ENCODE results near the gene VAT1L.

Gene VAT1L, protein sequence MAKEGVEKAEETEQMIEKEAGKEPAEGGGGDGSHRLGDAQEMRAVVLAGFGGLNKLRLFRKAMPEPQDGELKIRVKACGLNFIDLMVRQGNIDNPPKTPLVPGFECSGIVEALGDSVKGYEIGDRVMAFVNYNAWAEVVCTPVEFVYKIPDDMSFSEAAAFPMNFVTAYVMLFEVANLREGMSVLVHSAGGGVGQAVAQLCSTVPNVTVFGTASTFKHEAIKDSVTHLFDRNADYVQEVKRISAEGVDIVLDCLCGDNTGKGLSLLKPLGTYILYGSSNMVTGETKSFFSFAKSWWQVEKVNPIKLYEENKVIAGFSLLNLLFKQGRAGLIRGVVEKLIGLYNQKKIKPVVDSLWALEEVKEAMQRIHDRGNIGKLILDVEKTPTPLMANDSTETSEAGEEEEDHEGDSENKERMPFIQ

DNA sequence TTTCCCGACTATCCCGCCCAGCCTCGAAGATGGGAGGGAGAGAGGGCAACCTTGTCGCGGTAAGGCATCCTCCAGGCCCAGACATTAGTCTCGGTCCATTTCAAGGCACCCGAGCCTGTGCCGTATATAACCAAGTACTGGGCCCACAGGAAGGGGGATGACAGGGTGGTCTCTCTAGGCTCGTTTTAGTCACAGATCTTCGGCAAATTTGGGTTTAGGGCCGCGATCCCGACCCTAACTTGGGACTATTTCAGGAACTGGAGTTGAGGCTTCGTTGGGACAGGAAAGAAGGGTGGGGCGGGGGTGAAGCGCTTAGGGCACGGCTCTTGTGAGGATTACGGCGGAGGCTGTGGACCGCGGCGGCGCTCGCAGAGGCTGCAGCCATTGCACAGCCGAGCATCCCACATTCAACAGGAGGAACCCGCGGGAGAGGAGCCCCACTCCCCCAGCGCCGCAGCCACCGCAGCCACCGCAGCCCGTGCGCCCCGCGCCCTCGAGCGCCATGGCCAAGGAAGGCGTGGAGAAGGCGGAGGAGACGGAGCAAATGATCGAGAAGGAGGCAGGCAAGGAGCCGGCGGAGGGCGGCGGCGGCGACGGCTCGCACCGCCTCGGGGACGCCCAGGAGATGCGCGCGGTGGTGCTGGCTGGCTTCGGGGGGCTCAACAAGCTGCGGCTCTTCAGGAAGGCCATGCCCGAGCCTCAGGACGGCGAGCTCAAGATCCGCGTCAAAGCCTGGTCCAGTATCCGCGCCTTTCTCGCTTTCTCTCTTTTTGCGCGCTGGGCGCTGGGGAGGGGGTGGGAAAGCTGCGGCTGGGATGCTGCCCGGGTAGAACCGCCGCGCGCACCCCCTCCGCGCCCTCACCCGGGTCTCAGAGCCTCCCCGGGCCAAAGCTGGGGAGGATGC is at the start of gene VAT1L:
Gene VAT1L, plus strand, starts transcription at position 384 of the 904 bp plus-strand sequence. Its CDS starts 119 bp downstream, at position 503.
- peak; percentile 43 for DNase-seq (ENCODE audit: low spot score)

DNA sequence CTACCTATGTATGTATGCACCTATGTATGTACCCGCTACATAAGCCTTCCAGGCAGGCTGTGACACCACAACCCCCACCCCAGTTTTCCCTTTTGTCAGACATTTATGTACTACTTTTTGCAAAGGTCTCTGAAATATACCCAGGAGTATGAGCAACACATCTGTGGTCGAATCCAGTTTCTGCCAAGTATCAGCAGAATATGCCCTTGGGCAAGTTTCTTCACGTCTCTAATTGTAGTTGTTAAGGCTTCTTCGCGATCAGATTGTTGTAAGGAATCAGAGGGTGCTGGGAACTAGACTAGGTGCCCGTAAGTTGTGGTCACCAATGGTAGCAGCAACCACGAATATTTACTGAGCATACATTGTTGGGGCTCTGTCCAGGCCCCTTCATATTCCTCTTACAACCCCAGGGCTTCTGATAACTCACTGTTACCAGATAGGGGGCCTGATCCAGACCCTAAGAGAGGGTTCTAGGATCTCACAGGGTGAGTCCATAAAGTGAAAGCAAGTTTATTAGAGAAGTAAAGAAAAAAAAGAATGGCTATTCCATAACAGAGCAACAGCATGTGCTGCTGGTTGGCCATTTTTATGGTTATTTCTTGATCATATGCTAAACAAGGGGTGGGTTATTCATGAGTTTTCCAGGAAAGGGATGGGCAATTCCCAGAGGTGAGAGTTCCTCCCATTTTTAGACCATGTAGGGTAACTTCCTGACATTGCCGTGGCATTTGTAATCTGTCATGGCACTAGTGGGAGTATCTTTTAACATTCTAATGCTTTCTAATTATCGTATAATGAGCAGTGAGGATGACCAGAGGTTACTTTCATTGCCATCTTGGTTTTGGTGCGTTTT is 49.4 kb upstream of the VAT1L start:
- no peak for DNase-seq (ENCODE audit: low spot score)

DNA sequence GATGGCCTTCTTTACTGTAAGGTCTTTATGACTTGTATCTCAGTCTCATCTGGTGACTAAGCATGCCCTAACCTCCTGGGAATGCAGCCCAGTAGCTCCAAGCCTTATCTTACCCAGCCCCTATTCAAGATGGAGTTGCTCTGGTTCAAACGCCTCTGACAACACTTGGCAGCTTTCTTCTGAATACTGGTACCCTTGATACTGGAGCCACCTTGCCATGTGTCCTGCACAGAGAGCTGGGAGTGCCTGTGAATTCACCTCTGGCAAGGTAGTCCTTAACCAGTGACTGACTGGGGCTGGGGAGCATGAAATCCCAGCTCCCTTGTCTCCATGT is 48.8 kb upstream of the VAT1L start:
- no peak for DNase-seq (ENCODE audit: low spot score)

DNA sequence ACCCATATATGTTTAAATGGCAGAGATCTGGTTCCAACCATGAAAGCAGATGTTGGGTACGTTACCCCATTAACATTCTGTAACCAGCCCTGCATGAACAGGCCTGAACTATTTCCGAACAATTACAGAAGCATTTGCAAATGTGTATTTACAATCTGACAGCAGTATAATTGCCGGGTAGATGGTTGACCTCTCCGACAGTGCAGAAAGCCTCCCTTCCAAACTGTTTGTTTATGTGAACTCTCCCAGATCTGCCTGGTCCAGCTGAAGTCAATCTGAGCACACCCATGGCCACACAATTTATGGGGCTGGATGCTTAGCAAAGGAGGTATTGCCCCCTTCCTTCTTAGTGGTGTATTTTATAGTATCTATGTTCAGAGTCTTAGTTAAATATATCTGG is 44.2 kb upstream of the VAT1L start:
- DNase-seq (ENCODE audit: low spot score): no peak

DNA sequence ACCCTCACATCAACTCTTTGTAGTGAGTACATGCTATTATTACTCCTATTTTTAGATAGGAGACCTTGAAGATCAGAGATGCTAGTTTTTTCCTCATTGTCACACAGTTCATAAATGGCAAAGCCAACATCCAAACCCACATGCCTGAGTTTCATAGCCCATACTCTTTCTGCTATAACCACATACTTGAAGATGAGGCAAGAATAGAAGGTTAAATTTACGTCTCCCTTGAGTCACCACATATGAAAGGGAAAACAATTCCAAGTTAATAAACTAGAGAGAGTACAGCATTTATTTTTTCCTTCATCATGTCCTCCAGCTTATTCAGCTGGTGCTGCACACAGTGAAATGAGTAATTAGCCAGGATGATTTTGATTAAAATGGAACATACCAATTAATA is 42.4 kb upstream of the VAT1L start:
- DNase-seq (ENCODE audit: low spot score): no peak

DNA sequence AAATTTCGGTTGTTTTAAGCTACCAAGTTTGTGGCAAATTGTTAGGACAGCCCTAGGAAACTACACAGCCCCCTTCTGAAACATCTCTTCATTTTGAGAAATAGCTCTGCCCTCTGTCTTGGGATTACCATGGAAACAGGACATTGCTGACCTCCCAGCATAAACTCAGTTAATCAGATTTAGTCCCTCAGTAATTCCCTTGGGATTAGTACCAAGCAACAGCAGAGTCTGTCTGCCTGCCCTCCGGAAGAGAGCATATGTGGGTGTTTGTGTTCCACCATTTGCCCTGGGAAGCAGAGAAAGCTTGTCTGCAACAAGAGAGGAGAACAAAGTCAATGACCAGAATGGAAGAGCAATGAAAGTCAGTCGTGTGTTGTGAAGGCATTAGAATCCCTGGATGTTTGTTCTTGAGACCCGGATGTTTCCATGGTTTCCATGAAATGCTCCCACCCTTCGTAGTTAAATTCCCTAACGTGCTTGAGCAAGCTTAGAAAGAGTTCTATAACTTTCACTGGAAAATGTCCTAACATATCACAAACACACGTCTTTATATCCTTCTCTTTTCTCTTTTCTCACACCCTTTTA is 39.9 kb upstream of the VAT1L start:
- DNase-seq (ENCODE audit: low spot score): no peak

DNA sequence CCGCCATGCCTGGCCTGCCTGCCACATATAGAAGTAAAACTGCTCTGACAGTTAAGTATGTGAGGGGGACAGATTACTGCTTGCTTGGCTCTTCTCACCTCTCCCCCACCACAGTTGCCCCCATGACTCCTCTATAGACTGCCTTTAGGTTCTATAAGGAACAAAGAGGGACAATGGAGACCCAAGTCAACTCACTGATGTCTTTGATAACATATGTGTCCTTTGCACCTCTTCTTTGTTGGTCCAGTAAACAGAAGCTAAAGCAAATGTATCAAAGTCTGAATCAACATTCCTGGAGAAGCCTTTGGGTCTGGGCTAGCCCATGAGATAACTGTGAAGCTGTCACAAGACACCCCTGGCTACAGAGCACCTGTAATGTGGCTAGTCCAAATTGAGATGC is 38.9 kb upstream of the VAT1L start:
- DNase-seq (ENCODE audit: low spot score): no peak

DNA sequence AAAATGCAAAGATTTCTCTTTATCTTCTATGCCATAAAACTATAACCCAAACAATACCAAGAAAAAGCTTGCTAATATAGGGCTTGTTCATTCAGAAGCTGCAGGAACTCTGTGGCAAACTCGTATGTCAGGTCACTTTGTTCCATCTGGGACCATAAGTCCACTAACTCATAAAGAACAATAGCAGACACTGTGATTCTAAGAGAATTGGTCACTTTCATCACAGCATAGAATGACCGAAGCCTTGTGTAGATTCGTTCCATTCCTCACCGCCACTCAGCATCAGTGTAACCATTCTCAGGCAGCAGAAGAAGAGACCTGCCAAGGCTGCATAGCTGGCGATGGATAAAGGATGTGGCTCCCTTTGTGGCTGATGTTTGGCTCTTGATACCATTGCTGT is 30.3 kb upstream of the VAT1L start:
- no peak for DNase-seq (ENCODE audit: low spot score)

DNA sequence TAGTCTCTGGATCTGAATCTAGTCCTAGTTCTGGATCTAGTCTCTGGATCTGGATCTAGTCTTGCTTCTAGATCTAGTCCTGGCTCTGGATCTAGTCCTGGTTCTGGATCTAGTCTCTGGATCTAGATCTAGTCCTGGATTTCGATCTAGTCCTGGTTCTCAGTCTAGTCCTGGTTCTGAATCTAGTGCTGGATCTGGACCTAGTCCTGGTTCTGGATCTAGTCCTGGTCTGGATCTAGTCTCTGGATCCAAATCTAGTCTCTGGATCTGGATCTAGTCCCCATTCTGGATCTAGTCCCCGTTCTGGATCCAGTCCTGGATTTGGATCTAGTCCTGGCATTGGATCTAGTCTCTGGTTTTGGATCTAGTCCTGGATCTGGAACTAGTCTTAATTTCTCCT is 29.9 kb upstream of the VAT1L start:
- no peak for DNase-seq (ENCODE audit: low spot score)

DNA sequence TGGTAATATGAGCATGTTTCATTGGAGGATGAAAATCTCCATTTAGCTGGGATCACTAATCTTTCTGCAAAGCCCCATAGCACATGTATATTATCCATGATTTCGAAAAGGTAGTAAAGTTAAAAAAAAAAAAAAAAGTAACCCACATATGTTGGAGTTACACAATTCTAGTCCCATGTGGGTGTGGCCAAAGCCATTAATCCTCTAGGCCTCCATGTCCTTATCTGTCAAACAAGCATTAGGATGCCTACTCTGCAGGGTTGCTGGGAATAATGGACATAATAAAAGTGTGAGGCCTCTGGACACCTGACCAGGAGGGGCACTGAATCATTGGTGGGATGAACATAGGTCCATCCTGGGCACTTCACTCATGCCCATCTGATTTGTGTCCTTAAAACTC is 29.2 kb upstream of the VAT1L start:
- DNase-seq (ENCODE audit: low spot score): no peak

DNA sequence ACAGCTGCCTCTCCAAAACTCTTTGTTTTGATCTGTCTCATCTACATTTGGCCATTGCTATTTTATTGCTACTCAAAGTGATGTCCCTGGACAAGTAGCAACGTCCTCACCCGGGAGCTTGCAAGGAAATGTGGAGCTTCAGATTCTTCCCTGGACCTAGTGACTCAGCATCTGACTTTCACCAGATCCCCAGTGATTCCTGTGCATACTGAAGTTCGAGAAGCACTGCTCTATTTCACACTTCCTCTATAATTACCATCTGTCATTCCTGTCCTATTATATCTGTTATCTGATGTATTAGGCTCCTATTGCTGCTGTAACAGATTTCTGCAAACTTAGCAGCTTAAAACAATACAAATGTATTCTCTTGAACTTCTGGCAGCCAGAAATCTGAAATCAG is 28.5 kb upstream of the VAT1L start:
- no peak for DNase-seq (ENCODE audit: low spot score)

DNA sequence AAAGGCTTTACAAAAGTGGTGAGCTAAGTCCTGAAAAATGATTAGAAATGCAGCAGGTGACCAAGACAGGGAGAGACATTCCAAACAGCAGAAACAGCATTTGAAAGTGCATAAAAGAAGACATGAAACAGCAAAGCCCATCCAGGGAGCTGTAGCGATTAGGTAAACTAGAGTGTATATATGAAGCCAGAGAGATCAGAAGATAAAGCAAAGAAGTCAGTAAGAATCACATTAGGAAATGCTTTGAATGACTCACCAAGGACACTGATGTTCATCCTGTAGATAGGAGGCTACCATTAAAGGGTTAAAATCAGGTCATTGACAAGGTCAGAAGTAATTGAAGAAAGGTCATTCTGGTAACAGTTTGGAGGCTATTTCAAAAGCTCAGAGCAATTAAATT is 27.6 kb upstream of the VAT1L start:
- DNase-seq (ENCODE audit: low spot score): no peak

DNA sequence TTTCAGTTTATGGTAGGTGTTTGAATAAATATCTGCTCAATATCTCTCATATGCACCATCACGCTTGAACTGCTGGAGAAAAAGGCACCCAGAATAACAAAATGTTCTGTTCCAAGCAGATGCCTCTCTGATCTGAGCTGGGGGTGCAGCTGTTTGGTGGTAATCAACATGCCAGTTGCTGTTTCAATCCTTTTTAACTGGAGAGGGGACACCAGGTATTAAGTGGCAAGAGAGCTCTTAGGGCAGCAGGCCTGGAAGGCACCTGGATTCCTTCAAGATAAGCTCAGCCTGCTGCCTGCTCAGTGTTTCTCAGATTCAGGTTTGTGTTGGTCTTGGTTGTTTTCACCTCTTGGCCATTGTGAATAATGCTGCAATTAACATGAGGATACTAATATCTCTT is 27.2 kb upstream of the VAT1L start:
- DNase-seq (ENCODE audit: low spot score): no peak

DNA sequence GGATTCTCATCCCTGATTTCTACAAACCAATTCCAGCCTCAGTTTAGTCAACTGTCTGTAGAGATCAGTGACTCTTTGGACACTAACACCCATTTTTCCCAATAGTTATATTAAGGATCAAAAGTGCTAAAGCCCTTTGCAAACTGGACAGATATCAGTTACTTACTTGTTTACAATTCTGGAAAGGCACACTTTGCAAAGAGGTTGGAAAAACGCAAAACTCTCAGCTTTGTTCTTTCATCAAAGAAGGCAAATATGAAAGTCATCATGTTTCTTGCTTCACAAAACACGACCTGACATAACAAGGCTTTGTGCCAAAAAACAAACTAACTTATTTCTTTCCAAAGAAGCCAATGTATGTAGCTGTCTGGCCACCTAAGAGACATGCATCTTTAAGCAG is 26.1 kb upstream of the VAT1L start:
- DNase-seq (ENCODE audit: low spot score): no peak

DNA sequence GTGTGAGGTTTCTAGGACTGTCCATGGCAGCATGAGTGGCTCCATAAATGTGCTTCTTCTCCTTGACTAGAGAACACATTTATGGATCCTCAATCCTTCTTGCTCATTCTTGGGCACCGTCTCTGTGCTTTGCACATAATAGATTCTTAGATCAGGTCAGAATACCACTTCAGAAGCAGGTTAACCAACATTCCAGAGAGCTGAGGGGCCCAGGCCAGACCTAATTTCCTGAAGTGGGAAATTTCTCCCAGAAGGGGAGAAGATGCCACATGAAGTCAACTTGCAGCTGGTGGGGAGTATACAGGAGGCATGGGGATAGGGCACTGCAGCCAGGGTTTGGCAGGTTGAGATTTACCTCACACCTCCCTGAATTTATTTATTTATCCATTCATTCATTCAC is 24.4 kb upstream of the VAT1L start:
- no peak for DNase-seq (ENCODE audit: low spot score)

DNA sequence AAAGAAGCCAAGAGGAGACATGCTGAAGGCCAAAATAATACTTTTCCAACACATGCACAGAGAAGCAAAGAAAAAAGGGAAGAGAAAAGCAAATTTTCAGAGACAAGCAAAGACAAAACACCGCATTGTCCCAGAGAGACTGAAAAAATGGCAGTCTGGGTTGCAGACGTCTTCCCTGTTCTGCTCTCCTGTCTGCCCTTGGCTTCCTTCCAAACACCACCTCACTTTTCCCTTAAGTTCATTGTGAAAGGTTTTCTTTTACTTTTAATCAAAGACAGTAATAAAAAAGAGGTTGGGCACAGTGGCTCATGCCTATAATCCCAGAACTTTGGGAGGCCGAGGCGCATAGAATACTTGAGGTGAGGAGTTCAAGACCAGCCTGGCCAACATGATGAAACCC is 21.2 kb upstream of the VAT1L start:
- no peak for DNase-seq (ENCODE audit: low spot score)

DNA sequence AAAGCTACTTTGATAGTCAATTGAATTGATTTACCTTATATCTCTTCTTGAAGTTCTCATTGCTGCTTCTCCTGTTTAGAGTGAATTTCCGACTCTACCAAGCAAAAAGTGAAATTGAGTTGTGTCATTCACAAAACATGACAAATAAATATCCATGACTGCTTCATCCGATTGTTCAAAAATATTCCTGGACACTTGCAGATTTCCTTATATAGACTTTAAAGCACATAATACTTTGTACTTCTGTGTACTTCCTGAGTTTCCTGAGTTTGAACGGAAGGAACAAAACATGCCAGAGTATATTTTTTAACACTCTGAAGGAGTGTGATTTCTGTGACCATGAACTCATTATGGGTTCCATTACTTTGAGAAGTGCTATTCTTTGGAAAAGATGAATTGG is 20.5 kb upstream of the VAT1L start:
- no peak for DNase-seq (ENCODE audit: low spot score)

DNA sequence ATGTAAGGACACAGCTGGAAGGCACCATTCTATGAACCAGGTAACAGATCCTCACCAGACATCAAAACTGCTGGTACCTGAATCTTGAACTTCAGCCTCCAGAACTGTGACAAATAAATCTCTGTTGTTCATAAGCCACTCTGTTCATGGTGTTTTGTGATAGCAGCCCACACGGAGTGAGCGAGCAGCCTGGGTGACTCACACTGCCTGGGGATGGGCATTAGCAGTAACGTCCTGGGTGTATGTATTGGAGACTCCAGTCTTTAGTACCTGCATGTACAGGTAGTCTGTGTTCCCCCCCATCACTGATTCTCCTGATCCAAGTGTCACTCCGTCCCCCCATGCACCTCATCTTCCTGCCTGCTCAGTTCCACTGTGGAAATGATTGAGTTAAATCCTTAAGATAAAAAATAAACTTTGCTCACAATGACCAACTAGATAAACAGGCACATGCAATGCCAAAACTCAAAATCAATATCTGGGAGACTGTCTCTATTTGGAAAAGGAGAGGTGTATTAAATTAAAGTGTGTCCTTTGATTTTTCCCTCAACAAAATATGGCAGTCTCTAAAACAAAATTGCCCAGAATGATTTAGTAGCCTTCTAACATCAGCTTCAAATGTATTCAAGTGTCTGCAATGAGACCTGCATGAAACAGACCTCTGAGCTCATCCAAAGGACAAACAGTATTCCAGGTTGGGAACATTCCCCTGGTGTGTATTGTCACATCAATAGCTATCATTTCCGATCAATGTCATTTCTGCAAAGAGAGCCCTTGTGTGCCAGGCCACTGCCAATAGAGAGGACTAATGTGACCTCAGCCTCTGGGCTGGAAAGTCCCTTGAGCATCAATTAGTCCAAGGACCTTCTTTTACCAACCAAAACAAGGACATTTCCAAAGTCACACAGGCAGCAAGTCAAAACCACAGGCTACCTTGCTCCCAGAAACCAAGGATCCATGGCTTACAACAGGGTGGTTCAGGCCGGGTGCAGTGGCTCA is 12.2 kb upstream of the VAT1L start:
- no peak for DNase-seq (ENCODE audit: low spot score)

DNA sequence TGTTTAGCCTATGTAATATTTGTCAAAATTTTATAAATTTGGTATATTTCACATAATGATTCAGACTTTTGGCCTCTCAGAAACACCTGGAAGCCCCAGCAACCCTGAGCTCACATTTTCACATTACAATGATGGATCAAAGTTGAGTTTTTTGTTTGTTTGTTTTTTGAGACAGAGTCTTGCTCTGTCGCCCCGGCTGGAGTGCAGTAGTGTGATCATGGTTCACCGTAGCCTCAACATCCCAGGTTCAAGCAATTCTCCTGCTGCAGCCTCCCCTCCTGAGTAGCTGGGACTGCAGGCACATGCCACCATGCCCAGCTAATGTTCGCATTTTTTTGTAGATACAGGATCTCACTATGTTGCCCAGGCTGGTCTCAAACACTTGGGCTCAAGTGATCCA is 10.6 kb upstream of the VAT1L start:
- no peak for DNase-seq (ENCODE audit: low spot score)

DNA sequence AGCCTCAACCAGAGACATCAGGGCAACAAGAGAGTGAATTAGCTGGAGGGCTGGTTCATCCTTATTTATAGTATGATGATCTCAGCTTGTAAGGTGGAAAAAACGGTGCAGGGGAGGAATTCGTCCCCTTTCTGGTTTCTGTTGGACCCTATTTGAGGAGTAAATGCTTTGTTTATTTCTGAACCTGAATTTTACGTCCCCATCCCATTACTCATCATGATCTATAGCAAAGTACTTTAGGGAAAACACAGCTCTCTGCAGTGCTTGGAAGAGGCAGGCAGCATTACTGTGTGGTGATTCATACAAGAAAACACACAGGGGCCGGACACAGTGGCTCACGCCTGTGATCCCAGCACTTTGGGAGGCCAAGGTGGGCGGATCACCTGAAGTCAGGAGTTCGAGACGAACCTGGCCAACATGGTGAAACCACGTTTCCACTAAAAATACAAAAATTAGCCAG is 8.0 kb upstream of the VAT1L start:
- DNase-seq (ENCODE audit: low spot score): no peak

DNA sequence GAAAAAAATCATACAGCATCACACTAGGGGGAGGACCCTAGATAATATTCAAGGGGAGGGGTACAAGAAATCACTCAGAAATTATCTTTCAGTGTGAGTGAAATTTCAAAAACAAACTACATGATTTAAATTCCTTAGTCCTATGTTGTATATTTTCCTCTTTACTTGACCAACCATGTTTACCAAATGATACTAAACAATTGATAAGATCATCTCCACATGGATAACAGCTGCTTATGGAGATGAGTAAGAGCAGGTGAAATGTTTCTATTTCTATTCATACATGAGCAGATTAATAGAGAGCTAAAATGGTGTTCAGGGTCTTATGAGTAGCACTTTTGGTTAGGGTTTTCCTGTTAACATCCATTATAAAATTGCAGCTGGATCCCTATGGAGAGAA is 7.3 kb upstream of the VAT1L start:
- no peak for DNase-seq (ENCODE audit: low spot score)
